ENCODE data around the gene LASP1NB.
A peak's percentile ranks its signal among the peaks of the same experiment; 100 is the strongest.

Gene LASP1NB

GRCh38 chr17:38900978-38901656 is 24.3 kb upstream of the LASP1NB start:
- H3K4me3 Mint-ChIP-seq (ENCODE audit: low read depth, unreplicated experiment), result no peak overlapping the region
- BruUV-seq (replicated peaks), result no TSS peak
- CTCF ChIA-PET, result interaction anchor here (1.8 kb wide), 1 partner anchor 31 kb away, joined by 3 read pairs; the partner anchor contains the start of gene LASP1
- peak overlapping the region; percentile 60 for H3K27ac Mint-ChIP-seq (ENCODE audit: unreplicated experiment)
- peak; percentile 55 for DNase-seq
- H3K36me3 Mint-ChIP-seq (ENCODE audit: insufficient read depth, unreplicated experiment), result peaks cover 87% of the 10 kb centered on the region
- no peaks in the 10 kb centered on the region for H3K9me3 Mint-ChIP-seq (ENCODE audit: low read depth, unreplicated experiment)
- peaks cover 24% of the 10 kb centered on the region for H3K4me1 Mint-ChIP-seq (ENCODE audit: low read depth, unreplicated experiment)
- intact Hi-C loops (cut with micrococcal nuclease; ENCODE audit: unreplicated experiment), result no loop called here
- no peak for TF ChIP-seq CTCF (IDR thresholded peaks at IDR 0.05; ENCODE audit: unreplicated experiment)
- no peaks in the 10 kb centered on the region for H3K27me3 Mint-ChIP-seq (ENCODE audit: unreplicated experiment)

DNA sequence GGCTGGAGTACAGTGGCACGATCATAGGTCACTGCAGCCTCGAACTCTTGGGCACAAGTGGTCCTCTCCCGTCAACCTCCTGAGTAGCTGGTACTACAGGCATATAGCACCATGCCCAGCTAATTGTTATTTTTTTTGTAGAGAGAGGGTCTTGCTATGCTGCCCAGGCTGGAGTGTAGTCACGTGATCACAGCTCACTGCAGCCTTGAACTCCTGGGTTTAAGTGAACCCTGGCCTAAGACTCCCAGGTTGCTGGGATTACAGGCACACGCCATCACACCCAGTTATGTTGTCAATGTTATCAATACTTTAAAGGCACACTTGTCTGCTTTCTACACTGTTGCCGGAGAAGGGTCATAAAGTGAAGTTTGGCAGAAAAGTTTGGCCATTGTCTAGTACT is 22.0 kb upstream of the LASP1NB start:
- Mint-ChIP-seq H3K36me3 (ENCODE audit: insufficient read depth, unreplicated experiment) (peaks cover 87% of the 10 kb centered on the region), H3K9me3 (ENCODE audit: low read depth, unreplicated experiment) (no peaks in the 10 kb centered on the region), H3K4me1 (ENCODE audit: low read depth, unreplicated experiment) (peaks cover 23% of the 10 kb centered on the region), H3K4me3 (ENCODE audit: low read depth, unreplicated experiment) (no peak overlapping the region), H3K27ac (ENCODE audit: unreplicated experiment) (no peak overlapping the region), H3K27me3 (ENCODE audit: unreplicated experiment) (no peaks in the 10 kb centered on the region)
- no peak for TF ChIP-seq CTCF (IDR thresholded peaks at IDR 0.05; ENCODE audit: unreplicated experiment)
- no peak for DNase-seq
- CTCF ChIA-PET, result interaction anchor here (1.2 kb wide), 2 partner anchors 11 to 32 kb away, joined by 4 read pairs; no protein-coding TSS in a partner anchor
- BruUV-seq (replicated peaks), result no TSS peak
- intact Hi-C loops (cut with micrococcal nuclease; ENCODE audit: unreplicated experiment), result no loop called here

DNA sequence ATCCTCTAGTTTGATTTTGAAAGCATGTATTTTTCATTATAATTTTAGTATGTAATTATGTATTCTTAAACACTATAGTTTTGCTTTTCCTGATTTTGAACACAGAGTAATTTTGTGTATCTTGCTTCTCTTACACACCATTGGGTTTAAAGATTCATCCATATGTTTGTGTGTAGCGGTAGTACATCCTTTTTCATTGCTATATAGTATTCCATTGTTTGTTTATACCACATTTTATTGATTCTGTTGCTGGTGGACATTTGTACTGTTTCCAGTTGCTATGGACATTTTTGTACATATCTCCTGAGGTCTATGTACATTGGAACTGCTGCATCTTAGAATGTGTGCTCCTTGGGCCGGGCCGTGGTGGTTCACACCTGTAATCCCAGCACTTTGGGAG is 20.5 kb upstream of the LASP1NB start:
- Mint-ChIP-seq H3K27ac (ENCODE audit: unreplicated experiment) (no peak overlapping the region), H3K4me3 (ENCODE audit: low read depth, unreplicated experiment) (no peak overlapping the region), H3K36me3 (ENCODE audit: insufficient read depth, unreplicated experiment) (peaks cover 87% of the 10 kb centered on the region), H3K4me1 (ENCODE audit: low read depth, unreplicated experiment) (peaks cover 18% of the 10 kb centered on the region), H3K9me3 (ENCODE audit: low read depth, unreplicated experiment) (no peaks in the 10 kb centered on the region), H3K27me3 (ENCODE audit: unreplicated experiment) (no peaks in the 10 kb centered on the region)
- BruUV-seq (replicated peaks), result no TSS peak
- TF ChIP-seq CTCF (IDR thresholded peaks at IDR 0.05; ENCODE audit: unreplicated experiment), result no peak
- no peak for DNase-seq
- intact Hi-C loops (cut with micrococcal nuclease; ENCODE audit: unreplicated experiment), result no loop called here
- CTCF ChIA-PET, result interaction anchor here (0.7 kb wide), 2 partner anchors 18 to 410 kb away, joined by 3 to 5 read pairs; no protein-coding TSS in a partner anchor

DNA sequence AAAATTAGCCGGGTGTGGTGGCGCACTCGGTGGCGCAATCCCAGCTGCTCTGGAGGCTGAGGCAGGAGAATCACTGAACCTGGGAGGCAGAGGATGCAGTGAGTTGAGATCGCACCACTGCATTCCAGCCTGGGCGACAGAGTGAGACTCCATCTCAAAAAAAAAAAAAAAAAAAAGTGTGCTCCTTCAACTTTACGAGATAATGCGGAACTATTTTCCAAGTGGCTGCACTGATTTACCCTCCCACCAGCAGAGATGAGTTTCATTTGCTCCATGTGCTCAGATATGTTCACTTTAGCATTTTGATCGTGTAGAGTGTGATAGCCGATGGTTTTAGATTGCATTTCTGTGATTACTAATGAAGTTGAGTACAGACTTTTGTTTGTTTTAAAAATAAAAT is 20.0 kb upstream of the LASP1NB start:
- Mint-ChIP-seq H3K27me3 (ENCODE audit: unreplicated experiment) (no peaks in the 10 kb centered on the region), H3K36me3 (ENCODE audit: insufficient read depth, unreplicated experiment) (peaks cover 90% of the 10 kb centered on the region), H3K4me1 (ENCODE audit: low read depth, unreplicated experiment) (peaks cover 18% of the 10 kb centered on the region), H3K9me3 (ENCODE audit: low read depth, unreplicated experiment) (no peaks in the 10 kb centered on the region), H3K4me3 (ENCODE audit: low read depth, unreplicated experiment) (no peak overlapping the region), H3K27ac (ENCODE audit: unreplicated experiment) (no peak overlapping the region)
- CTCF ChIA-PET, result no interaction called here
- intact Hi-C loops (cut with micrococcal nuclease; ENCODE audit: unreplicated experiment), result no loop called here
- no peak for DNase-seq
- TF ChIP-seq CTCF (IDR thresholded peaks at IDR 0.05; ENCODE audit: unreplicated experiment), result no peak
- no TSS peak for BruUV-seq (replicated peaks)

All from Calu3 (cell line).